HG02759 (cell line): ENCODE results near the gene SPANXA1.
"Not testable (repeated sequence)": the region's sequence is repeated elsewhere in the genome, so short reads cannot be mapped to it uniquely, and the experiment has no call there.

Source experiments
- ATAC-seq: cut with Tn5 transposase; IDR thresholded peaks from one replicate; pipeline ENCODE4 v1.9.1; 2021; ENCODE audit warnings: mild to moderate bottlenecking, moderate library complexity; ENCODE audit not compliant: unreplicated experiment

SPANXA1 gene

DNA sequence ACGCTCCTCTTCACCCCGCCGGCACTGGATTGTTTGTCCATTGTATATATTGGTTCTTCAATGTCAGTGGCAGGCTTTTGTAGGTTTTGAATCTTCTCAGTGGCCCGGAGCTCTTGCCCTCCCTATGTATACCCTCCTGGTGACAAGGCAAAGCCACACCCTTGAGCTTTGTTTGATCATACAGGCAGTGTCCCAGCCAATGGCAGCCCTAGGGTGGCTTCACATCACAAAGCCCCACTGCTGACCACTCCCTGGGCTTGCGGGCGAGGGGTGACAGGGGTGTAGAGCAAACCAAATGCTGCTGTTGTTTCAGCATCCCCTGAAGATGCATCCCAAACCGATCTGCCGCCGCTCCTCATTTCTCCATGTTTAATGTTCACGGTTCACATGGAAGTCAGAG, at the start of gene SPANXA1:
TSS of gene SPANXA1 (minus strand) at position 101 of the 400 bp plus-strand sequence. CDS start at position 41, 60 bp downstream.
- ATAC-seq: not testable (repeated sequence)

GRCh38 chrX:141632124-141632523, 47.6 kb upstream of the SPANXA1 start:
- no peak for ATAC-seq

- ATAC-seq: no peak
Measured at GRCh38 chrX:141619336-141619735, 34.8 kb upstream of the SPANXA1 start.

GRCh38 chrX:141609111-141609510, 24.6 kb upstream of the SPANXA1 start:
- no peak for ATAC-seq

DNA sequence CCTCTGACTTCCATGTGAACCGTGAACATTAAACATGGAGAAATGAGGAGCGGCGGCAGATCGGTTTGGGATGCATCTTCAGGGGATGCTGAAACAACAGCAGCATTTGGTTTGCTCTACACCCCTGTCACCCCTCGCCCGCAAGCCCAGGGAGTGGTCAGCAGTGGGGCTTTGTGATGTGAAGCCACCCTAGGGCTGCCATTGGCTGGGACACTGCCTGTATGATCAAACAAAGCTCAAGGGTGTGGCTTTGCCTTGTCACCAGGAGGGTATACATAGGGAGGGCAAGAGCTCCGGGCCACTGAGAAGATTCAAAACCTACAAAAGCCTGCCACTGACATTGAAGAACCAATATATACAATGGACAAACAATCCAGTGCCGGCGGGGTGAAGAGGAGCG, 4.9 kb upstream of the SPANXA1 start, which contains the start of gene SPANXA2:
TSS of gene SPANXA2 (plus strand) at position 301 of the 400 bp plus-strand sequence. CDS start at position 361, 60 bp downstream.
- not testable (repeated sequence) for ATAC-seq

GRCh38 chrX:141542551-141542950, 42.0 kb downstream of the SPANXA1 start:
- not testable (repeated sequence) for ATAC-seq
